Sigmoid colon (tissue), 7 donors: ENCODE results near the gene OTULINL. TPM values are rescaled to one million over a fixed set of nuclear protein-coding genes. Genes with fewer than 3 reads are reported as not detected.

Experiments
- DNase-seq: peaks from one replicate; pipeline ENCODE4 v3.0.0-alpha.2; 2019
- H3K27ac ChIP-seq, 4 donors: fragments of 200-600 bp; sonication (generic); one replicate each; pipeline ENCODE4 v1.5.1; 2016 to 2019; ENCODE audit warnings: mild to moderate bottlenecking in 1 of 4
- H3K27me3 ChIP-seq, 3 donors: fragments of 200-600 bp; sonication (generic); one replicate each; pipeline ENCODE4 v1.5.1; 2019; ENCODE audit warnings: mild to moderate bottlenecking in 1 of 3
- H3K36me3 ChIP-seq, 4 donors: fragments of 200-600 bp; sonication (generic); one replicate each; pipeline ENCODE4 v1.5.1; 2016 to 2019
- H3K4me1 ChIP-seq, 4 donors: fragments of 200-600 bp; sonication (generic); one replicate each; pipeline ENCODE4 v1.5.1; 2017 to 2019
- H3K4me3 ChIP-seq, 4 donors: fragments of 200-600 bp; sonication (generic); one replicate each; pipeline ENCODE4 v1.5.1; 2017 to 2019; ENCODE audit warnings: mild to moderate bottlenecking in 2 of 4, moderate library complexity in 1 of 4
- H3K9me3 ChIP-seq, 4 donors: fragments of 200-600 bp in 3 of 4; sonication (generic) in 3 of 4; one replicate each; pipeline versions ENCODE4 v1.5.1 to v1.6.1; 2013 to 2019
- EP300 ChIP-seq, 4 donors: sonication (generic); formaldehyde crosslinking; IDR thresholded peaks; one replicate each; pipeline ENCODE4 v1.6.1; 2017; ENCODE audit warnings: antibody characterized with exemption in 4 of 4
- POLR2A ChIP-seq, 2 donors: fragments of 450-650 bp; IDR thresholded peaks; one replicate each; pipeline ENCODE4 v1.6.1; 2016; ENCODE audit warnings: antibody characterized with exemption in 2 of 2, mild to moderate bottlenecking in 2 of 2, moderate library complexity in 2 of 2
- POLR2AphosphoS5 ChIP-seq, 4 donors: sonication (generic); formaldehyde crosslinking; IDR thresholded peaks; one replicate each; pipeline ENCODE4 v1.6.1; 2017; ENCODE audit warnings: antibody characterized with exemption in 4 of 4
- WGBS, 2 donors: extraction: QIAGEN DNeasy Blood & Tissue Kit; methylation state at CpG; one replicate each; pipeline ENCODE4 v1.1.7; 2013; 5-methylcytosine and 5-hydroxymethylcytosine counted together
- intact Hi-C: fragments of 100-400 bp; cut with DNase I; formaldehyde crosslinking; loops from one replicate; pipeline ENCODE4 v1.15.1; 2023
- polyA plus RNA-seq, 3 donors: library from polyadenylated mRNA; stranded (reverse); fragments of 200-250 nt; gene quantifications; one replicate each; pipeline ENCODE4 v1.2.3, GENCODE V29; 2013
- total RNA-seq, 4 donors: library from RNA; depleted of rRNA; stranded (reverse); fragments of >200 nt; gene quantifications; one replicate each; pipeline ENCODE4 v1.1.0, GENCODE V29; 2016
- TF ChIP-seq, protein P1 (sequence below), 4 experiments: fragments of 450-650 bp in 3 of 4; fragments of 200-600 bp in 1 of 4; IDR thresholded peaks; one replicate each; pipeline ENCODE4 v1.5.1; 2016 to 2019; ENCODE audit warnings: antibody characterized with exemption in 4 of 4, mild to moderate bottlenecking in 3 of 4, moderate library complexity in 2 of 4
- donor health status: healthy with polysubstance abuse.
- donor health status: Bipolar disorder and iron deficiency.
- donor health status: healthy.

Gene OTULINL
- total and polyA plus RNA-seq, 7 donors = 1.9 to 21.1 (median 5.7) TPM

DNA sequence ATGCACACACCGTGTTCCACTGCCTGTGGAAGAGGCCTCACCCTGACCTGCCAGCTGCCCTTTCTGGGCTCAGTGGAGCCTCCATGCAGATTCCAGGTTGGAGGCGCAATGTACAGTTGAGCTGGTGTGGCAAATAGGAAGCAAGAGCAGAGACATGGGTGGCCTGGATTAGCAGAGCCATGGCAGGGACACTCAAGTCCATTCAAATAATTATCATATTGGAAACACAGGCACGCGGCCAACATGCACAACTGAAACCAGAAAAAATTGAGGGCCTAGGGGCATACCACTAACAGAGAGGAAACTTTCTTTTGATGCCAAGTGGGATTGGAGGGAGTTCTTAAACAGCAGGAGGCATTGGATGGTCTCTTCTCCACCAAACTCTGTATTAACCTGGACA is 35.8 kb downstream of the OTULINL start:
- Histone ChIP-seq H3K36me3 (no peaks in the 10 kb centered on the region), H3K9me3 (peaks cover 0 to 1% (median 0%) of the 10 kb centered on the region in 4 donors), H3K27me3 (no peaks in the 10 kb centered on the region), H3K4me1 (no peaks in the 10 kb centered on the region), H3K4me3 (no peak overlapping the region), H3K27ac (no peak overlapping the region)
- DNase-seq = no peak
- 96 to 98% methylated on average over 4 of the region's 4 CpGs for WGBS, 2 donors
- TF ChIP-seq, protein P1, sequence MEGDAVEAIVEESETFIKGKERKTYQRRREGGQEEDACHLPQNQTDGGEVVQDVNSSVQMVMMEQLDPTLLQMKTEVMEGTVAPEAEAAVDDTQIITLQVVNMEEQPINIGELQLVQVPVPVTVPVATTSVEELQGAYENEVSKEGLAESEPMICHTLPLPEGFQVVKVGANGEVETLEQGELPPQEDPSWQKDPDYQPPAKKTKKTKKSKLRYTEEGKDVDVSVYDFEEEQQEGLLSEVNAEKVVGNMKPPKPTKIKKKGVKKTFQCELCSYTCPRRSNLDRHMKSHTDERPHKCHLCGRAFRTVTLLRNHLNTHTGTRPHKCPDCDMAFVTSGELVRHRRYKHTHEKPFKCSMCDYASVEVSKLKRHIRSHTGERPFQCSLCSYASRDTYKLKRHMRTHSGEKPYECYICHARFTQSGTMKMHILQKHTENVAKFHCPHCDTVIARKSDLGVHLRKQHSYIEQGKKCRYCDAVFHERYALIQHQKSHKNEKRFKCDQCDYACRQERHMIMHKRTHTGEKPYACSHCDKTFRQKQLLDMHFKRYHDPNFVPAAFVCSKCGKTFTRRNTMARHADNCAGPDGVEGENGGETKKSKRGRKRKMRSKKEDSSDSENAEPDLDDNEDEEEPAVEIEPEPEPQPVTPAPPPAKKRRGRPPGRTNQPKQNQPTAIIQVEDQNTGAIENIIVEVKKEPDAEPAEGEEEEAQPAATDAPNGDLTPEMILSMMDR (IDR thresholded peaks at IDR 0.05) = no peak
- intact Hi-C loops = no loop called here

- H3K9me3 ChIP-seq = peaks cover 0 to 2% (median 0%) of the 10 kb centered on the region in 4 donors
- H3K36me3 ChIP-seq = no peaks in the 10 kb centered on the region
- H3K4me3 ChIP-seq = no peak overlapping the region
- no peak overlapping the region for H3K27ac ChIP-seq
- H3K27me3 ChIP-seq = no peaks in the 10 kb centered on the region
- no peak for DNase-seq
- TF ChIP-seq, protein P1 (IDR thresholded peaks at IDR 0.05) = no peak
- no peak for TF ChIP-seq POLR2A (IDR thresholded peaks at IDR 0.05)
- intact Hi-C loops = no loop called here
- no peaks in the 10 kb centered on the region for H3K4me1 ChIP-seq
These were observed 45.7 kb downstream of the OTULINL start for GRCh38 chr5:14627270-14627669.

DNA sequence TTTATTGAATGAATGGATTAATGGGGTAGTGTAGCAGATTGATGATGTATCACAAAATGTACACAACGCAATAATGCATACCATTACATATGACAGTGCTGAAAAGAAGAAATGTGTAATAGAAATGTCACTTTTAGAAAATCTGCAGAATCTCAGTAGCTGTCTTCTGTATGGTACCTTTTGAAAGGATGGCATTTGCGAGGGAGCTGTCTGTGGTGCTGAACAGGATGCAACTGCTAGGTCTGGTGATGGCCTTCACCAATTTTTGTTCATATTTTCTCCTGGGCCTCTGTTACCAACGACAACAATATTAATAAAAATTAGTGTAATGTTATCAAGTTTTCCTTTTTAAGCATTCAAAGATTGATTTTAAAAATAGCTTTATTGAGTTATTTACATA is 46.8 kb downstream of the OTULINL start:
- WGBS, 2 donors = 14% methylated on average over 3 of the region's 3 CpGs

DNA sequence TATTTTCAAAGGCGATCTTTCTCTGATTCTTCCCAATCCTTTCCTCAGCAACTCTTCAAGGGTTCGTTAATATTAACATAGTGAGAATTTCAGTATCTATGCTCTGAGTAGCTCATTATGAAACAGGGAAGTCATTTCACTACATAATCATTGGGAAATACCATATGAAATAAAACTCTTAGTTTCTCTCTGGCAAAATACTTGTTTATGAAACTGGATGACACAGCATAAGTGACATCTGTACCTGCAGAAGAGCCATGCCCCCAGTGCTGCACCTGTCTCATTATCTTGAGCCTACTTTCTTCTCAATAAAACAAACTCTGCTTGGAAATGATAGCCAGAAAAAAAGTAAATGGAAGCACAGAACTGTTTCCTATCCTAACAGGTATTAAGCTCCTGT is 49.1 kb downstream of the OTULINL start:
- intact Hi-C loops = no loop called here
- H3K27ac ChIP-seq = no peak overlapping the region
- H3K36me3 ChIP-seq = no peaks in the 10 kb centered on the region
- H3K9me3 ChIP-seq = no peaks in the 10 kb centered on the region
- TF ChIP-seq POLR2AphosphoS5 (IDR thresholded peaks at IDR 0.05) = no peak
- TF ChIP-seq EP300 (IDR thresholded peaks at IDR 0.05) = no peak
- TF ChIP-seq POLR2A (IDR thresholded peaks at IDR 0.05) = no peak
- TF ChIP-seq, protein P1 (IDR thresholded peaks at IDR 0.05) = no peak
- WGBS, 2 donors = 89 to 94% methylated on average over 2 of the region's 2 CpGs
- no peak for DNase-seq
- H3K27me3 ChIP-seq = no peaks in the 10 kb centered on the region
- H3K4me1 ChIP-seq = no peaks in the 10 kb centered on the region
- H3K4me3 ChIP-seq = no peak overlapping the region

More for the DNA sequence above, 46.8 kb downstream of the OTULINL start:
- Histone ChIP-seq H3K27ac (no peak overlapping the region), H3K4me3 (no peak overlapping the region), H3K4me1 (no peaks in the 10 kb centered on the region), H3K9me3 (no peaks in the 10 kb centered on the region), H3K27me3 (no peaks in the 10 kb centered on the region), H3K36me3 (no peaks in the 10 kb centered on the region)
- DNase-seq = no peak
- no peak for TF ChIP-seq EP300 (IDR thresholded peaks at IDR 0.05)
- TF ChIP-seq POLR2A (IDR thresholded peaks at IDR 0.05) = no peak
- TF ChIP-seq, protein P1 (IDR thresholded peaks at IDR 0.05) = no peak
- TF ChIP-seq POLR2AphosphoS5 (IDR thresholded peaks at IDR 0.05) = no peak
- intact Hi-C loops = no loop called here

DNA sequence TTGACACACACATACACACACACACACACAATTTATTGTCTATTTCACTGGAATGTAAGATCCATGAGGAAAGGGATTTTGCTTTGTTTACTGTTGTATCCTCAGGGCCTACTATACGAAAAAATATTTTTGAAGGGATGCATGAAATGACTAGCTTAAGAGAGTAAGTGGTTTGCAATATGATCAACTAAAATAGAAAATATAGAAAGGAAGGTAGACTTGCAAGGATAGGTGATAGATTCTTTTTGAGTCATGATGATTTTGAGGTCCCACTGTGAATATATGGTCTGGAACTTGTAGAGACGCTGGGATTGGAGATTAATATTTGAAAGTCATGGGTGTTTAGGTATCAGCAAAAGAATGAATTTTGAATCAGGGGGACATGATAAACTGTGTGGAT is 54.1 kb downstream of the OTULINL start:
- DNase-seq = no peak
- Histone ChIP-seq H3K36me3 (no peaks in the 10 kb centered on the region), H3K27me3 (no peaks in the 10 kb centered on the region), H3K4me3 (no peak overlapping the region), H3K9me3 (no peaks in the 10 kb centered on the region), H3K4me1 (no peaks in the 10 kb centered on the region), H3K27ac (no peak overlapping the region)
- 78 to 82% methylated on average over 2 of the region's 2 CpGs for WGBS, 2 donors
- TF ChIP-seq EP300 (IDR thresholded peaks at IDR 0.05) (no peak), POLR2A (IDR thresholded peaks at IDR 0.05) (no peak), POLR2AphosphoS5 (IDR thresholded peaks at IDR 0.05) (no peak)
- TF ChIP-seq, protein P1 (IDR thresholded peaks at IDR 0.05) = no peak
- intact Hi-C loops = no loop called here
